ENCODE results near the gene SPTBN1. TPM values are rescaled to one million over a fixed set of nuclear protein-coding genes. Genes with fewer than 3 reads are reported as not detected.
"Not testable (repeated sequence)": the region's sequence is repeated elsewhere in the genome, so short reads cannot be mapped to it uniquely, and the experiment has no call there.

SPTBN1 gene
- total RNA-seq, 2 donors from 2014 or later = 179 to 194 TPM

DNA sequence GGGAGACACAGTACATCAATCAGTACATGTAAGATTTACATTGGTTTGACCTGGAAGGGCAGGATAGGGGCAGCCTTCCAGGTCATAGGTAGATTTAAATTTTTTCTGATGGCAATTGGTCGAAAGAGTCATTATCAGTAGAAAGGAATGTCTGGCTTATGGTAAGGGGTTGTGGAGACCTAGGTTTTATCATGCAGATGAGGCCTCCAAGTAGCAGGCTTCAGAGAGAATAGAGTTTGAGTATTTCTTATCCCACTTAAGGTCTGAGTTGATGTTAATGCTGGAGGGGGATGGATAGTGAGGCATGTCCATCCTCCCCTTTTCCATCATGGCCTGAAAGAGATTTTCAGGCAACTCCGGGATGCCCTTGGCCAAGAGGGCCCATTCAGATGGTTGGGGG is 60.7 kb downstream of the SPTBN1 start:
- TF ChIP-seq, protein P1, sequence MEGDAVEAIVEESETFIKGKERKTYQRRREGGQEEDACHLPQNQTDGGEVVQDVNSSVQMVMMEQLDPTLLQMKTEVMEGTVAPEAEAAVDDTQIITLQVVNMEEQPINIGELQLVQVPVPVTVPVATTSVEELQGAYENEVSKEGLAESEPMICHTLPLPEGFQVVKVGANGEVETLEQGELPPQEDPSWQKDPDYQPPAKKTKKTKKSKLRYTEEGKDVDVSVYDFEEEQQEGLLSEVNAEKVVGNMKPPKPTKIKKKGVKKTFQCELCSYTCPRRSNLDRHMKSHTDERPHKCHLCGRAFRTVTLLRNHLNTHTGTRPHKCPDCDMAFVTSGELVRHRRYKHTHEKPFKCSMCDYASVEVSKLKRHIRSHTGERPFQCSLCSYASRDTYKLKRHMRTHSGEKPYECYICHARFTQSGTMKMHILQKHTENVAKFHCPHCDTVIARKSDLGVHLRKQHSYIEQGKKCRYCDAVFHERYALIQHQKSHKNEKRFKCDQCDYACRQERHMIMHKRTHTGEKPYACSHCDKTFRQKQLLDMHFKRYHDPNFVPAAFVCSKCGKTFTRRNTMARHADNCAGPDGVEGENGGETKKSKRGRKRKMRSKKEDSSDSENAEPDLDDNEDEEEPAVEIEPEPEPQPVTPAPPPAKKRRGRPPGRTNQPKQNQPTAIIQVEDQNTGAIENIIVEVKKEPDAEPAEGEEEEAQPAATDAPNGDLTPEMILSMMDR (conservative IDR thresholded peaks at IDR 0.05) = no peak
- no peak overlapping the region for H3K27ac ChIP-seq (ENCODE audit: low read depth, low read length)
- H3K9ac ChIP-seq (ENCODE audit: extremely low read depth, low read length, poor library complexity, severe bottlenecking) = no peak overlapping the region
- no peaks in the 10 kb centered on the region for H3K27me3 ChIP-seq (ENCODE audit: control insufficient read depth, insufficient read depth, low read length, poor library complexity, severe bottlenecking)
- WGBS, 2 experiments (ENCODE audit: insufficient coverage in 1 of 2, insufficient read length in 1 of 2) = 30 to 57% methylated on average over 1 to 2 of the region's 2 CpGs
- Mint-ChIP-seq H3K27me3 (ENCODE audit: insufficient read depth) (no peaks in the 10 kb centered on the region), H3K4me3 (no peak overlapping the region), H3K9me3 (no peaks in the 10 kb centered on the region), H3K36me3 (ENCODE audit: low read depth) (no peaks in the 10 kb centered on the region), H3K4me1 (peaks cover 27% of the 10 kb centered on the region), H3K27ac (no peak overlapping the region)
- no peaks in the 10 kb centered on the region for H3K36me3 ChIP-seq (ENCODE audit: control insufficient read depth, insufficient read depth, low read length)
- no peak for DNase-seq
- H3K4me1 ChIP-seq (ENCODE audit: control insufficient read depth, insufficient read depth, low read length) = peaks cover 8% of the 10 kb centered on the region
- no peaks in the 10 kb centered on the region for H3K9me3 ChIP-seq (ENCODE audit: control insufficient read depth, low read length)
- H3K4me3 ChIP-seq (ENCODE audit: low read length) = no peak overlapping the region

DNA sequence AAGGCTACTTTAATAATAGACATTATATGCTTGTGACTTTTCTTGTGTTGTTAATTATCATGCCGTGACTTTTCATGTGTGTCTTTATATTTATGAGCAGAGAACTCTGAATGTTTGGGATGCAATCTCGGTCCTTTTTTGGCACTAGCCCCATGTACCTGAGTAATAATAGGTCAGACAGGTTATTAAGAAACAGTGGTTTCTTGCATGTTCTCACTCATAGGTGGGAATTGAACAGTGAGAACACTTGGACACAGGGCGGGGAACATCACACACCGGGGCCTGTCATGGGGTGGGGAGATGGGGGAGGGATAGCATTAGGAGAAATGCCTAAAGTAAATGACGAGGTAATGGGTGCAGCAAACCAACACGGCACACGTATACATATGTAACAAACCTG is 61.9 kb downstream of the SPTBN1 start:
- H3K4me3 Mint-ChIP-seq; H3K27ac Mint-ChIP-seq; H3K9me3 ChIP-seq (ENCODE audit: control insufficient read depth, low read length); H3K9me3 Mint-ChIP-seq; H3K4me3 ChIP-seq (ENCODE audit: low read length); H3K9ac ChIP-seq (ENCODE audit: extremely low read depth, low read length, poor library complexity, severe bottlenecking); H3K36me3 ChIP-seq (ENCODE audit: control insufficient read depth, insufficient read depth, low read length); H3K27me3 Mint-ChIP-seq (ENCODE audit: insufficient read depth); H3K27ac ChIP-seq (ENCODE audit: low read depth, low read length); H3K27me3 ChIP-seq (ENCODE audit: control insufficient read depth, insufficient read depth, low read length, poor library complexity, severe bottlenecking); H3K4me1 ChIP-seq (ENCODE audit: control insufficient read depth, insufficient read depth, low read length); H3K36me3 Mint-ChIP-seq (ENCODE audit: low read depth); DNase-seq: not testable (repeated sequence)
- WGBS, 2 experiments (ENCODE audit: insufficient coverage in 1 of 2, insufficient read length in 1 of 2) = 96 to 100% methylated on average over 1 to 4 of the region's 7 CpGs
- H3K4me1 Mint-ChIP-seq = peaks cover 24% of the 10 kb centered on the region

DNA sequence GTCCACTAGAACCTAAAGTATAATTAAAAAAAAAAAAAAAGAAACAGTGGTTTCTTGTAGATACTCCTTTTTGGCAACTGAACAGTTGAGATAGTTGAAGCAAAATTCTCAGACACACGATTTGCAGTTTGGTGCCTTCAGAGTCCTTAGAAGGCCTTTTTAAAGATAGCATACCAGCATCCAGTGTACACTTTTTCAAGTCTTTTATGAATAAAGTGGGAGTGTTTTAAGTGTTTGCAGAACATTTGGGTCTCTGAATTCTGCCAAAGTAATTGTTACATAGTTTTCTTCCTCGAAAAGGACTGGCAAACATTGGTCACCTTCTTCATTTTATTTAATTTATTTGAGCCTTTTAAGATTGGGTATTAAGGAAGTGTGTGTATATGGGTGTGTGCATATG is 62.3 kb downstream of the SPTBN1 start:
- H3K4me3 Mint-ChIP-seq = no peak overlapping the region
- H3K27ac Mint-ChIP-seq = no peak overlapping the region
- no peaks in the 10 kb centered on the region for H3K9me3 Mint-ChIP-seq

More for the DNA sequence above, 62.3 kb downstream of the SPTBN1 start:
- peaks cover 21% of the 10 kb centered on the region for H3K4me1 Mint-ChIP-seq
- H3K27me3 ChIP-seq (ENCODE audit: control insufficient read depth, insufficient read depth, low read length, poor library complexity, severe bottlenecking) = no peaks in the 10 kb centered on the region
- H3K4me3 ChIP-seq (ENCODE audit: low read length) = no peak overlapping the region
- no peak overlapping the region for H3K27ac ChIP-seq (ENCODE audit: low read depth, low read length)
- H3K9me3 ChIP-seq (ENCODE audit: control insufficient read depth, low read length) = no peaks in the 10 kb centered on the region
- H3K4me1 ChIP-seq (ENCODE audit: control insufficient read depth, insufficient read depth, low read length) = peaks cover 8% of the 10 kb centered on the region
- no peaks in the 10 kb centered on the region for H3K36me3 ChIP-seq (ENCODE audit: control insufficient read depth, insufficient read depth, low read length)
- H3K36me3 Mint-ChIP-seq (ENCODE audit: low read depth) = no peaks in the 10 kb centered on the region
- WGBS, 2 experiments (ENCODE audit: insufficient coverage in 1 of 2, insufficient read length in 1 of 2) = 93% methylated on average over 2 of the region's 2 CpGs; no CpG with 5 or more reads in 1 of the 2 experiments
- no peaks in the 10 kb centered on the region for H3K27me3 Mint-ChIP-seq (ENCODE audit: insufficient read depth)
- TF ChIP-seq, protein P1 (conservative IDR thresholded peaks at IDR 0.05) = no peak
- H3K9ac ChIP-seq (ENCODE audit: extremely low read depth, low read length, poor library complexity, severe bottlenecking) = no peak overlapping the region
- DNase-seq = no peak

All from endodermal cell (in vitro differentiated cells).